SKM-1 (cell line): ENCODE results near the gene CLIP1.
"Not testable (repeated sequence)": the region's sequence is repeated elsewhere in the genome, so short reads cannot be mapped to it uniquely, and the experiment has no call there.

Experiments used
- DNase-seq: peaks from one replicate; lab custom pipeline; 2025; ENCODE audit not compliant: unreplicated experiment; lab: John Stamatoyannopoulos, UW

Gene CLIP1

DNA sequence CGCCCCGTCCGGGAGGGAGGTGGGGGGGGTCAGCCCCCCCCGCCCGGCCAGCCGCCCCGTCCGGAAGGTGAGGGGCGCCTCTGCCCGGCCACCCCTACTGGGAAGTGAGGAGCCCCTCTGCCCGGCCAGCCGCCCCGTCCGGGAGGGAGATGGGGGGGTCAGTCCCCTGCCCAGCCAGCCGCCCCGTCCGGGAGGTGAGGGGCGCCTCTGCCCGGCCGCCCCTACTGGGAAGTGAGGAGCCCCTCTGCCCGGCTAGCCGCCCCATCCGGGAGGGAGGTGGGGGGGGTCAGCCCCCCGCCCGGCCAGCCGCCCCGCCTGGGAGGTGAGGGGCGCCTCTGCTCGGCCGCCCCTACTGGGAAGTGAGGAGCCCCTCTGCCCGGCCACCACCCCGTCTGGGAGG, 64.9 kb downstream of the CLIP1 start:
- DNase-seq = not testable (repeated sequence)

DNA sequence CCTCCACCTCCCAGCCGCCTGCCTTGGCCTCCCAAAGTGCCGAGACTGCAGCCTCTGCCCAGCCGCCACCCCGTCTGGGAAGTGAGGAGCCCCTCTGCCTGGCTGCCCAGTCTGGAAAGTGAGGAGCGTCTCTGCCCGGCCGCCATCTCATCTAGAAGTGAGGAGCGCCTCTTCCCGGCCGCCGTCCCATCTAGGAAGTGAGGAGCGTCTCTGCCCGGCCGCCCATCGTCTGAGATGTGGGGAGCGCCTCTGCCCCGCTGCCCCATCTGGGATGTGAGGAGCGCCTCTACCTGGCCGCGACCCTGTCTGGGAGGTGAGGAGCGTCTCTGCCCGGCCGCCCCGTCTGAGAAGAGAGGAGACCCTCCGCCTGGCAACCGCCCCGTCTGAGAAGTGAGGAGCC, 65.5 kb downstream of the CLIP1 start:
- DNase-seq = not testable (repeated sequence)

GRCh38 chr12:122356192-122356635, 66.3 kb downstream of the CLIP1 start:
- DNase-seq = no peak

DNA sequence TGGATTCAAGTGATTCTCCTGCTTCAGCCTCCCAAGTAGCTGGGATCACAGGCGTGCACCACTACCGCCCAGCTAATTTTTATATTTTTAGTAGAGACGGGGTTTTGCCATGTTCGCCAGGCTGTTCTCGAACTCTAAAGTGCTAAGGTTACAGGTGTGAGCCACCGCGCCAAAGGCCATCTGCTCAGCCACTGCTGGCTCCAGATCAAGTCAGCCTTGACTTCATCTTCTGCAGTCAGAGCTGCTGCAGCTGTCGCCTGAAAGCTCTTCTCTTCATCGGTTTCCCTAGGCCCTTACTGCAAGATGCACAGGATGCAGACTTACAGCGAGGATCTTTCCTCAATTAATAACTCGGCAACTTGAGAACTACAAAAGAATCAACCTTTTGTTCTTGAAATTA, 66.8 kb downstream of the CLIP1 start:
- no peak for DNase-seq

DNA sequence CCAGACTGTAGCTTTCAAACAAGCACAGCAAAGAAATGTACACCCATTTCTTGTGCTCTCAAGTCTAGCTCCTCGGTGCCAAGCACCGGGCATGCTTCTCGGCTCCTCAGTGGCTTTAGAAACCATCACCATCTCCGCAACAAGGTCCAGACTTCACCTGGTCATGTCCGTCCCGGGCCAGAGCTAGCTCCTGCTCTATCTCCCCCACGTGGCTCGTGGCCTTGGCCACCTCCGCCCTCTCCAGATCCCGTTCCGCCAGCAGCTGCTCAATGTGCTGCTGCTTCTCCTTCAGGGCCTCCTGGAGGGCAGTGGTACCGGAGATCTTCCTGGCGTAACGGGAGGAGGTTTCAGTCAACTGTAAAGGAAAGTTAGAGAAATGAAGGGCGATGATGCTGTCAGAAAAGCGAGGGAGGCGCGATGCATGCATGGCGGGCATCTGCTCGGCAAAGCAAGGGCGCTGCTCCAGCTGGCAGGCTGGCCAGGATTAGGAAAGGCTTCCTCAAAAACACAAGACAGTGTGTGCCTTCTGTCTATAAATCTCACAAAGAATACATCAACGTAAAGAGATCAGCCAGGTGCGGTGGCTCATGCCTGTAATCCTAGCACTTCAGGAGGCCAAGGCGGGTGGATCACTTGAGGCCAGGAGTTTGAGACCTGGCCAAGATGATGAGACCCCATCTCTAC, 67.4 kb downstream of the CLIP1 start:
- DNase-seq = no peak

GRCh38 chr12:122352394-122352793, 70.1 kb downstream of the CLIP1 start:
- DNase-seq = no peak

DNA sequence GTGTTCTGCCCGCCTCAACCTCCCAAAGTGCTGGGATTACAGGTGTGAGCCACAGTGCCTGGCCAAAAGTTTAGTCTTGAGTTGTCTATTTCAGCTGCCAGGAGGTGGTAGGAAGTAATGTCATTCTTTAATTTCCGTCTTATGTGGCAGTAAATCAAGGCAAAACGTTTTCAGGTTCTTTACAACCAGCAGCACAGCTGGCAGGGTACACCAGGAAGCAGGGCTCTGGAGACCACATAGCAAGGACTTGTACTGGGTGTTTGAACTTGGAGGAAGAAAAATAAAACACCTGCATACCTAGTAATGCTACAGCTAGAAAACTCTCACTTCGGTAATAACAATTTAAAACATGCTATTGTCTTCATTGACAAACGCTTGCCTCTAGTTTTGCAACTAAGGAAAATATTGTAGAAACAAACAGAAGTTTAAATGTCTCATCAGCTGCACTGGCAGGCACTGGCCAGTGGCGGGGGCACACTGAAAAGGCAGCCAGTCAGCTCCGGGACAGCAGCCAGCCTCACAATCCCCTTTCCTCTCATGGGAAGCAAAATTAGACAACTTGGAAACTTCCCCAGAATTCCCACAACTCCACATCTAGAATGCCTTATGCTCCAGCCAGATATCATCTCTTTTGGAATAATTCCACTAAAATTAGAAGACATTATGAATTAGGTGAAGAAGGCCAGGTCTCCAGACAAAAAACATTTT, 72.2 kb downstream of the CLIP1 start:
- no peak for DNase-seq

- DNase-seq = no peak
These were observed 73.4 kb downstream of the CLIP1 start for GRCh38 chr12:122349078-122349477.

GRCh38 chr12:122348505-122348904, 74.0 kb downstream of the CLIP1 start:
- DNase-seq = no peak

GRCh38 chr12:122346054-122346453, 76.4 kb downstream of the CLIP1 start:
- no peak for DNase-seq

GRCh38 chr12:122345042-122345441, 77.4 kb downstream of the CLIP1 start:
- DNase-seq = no peak

- no peak for DNase-seq
These were observed 86.2 kb downstream of the CLIP1 start for GRCh38 chr12:122336015-122336946.

DNA sequence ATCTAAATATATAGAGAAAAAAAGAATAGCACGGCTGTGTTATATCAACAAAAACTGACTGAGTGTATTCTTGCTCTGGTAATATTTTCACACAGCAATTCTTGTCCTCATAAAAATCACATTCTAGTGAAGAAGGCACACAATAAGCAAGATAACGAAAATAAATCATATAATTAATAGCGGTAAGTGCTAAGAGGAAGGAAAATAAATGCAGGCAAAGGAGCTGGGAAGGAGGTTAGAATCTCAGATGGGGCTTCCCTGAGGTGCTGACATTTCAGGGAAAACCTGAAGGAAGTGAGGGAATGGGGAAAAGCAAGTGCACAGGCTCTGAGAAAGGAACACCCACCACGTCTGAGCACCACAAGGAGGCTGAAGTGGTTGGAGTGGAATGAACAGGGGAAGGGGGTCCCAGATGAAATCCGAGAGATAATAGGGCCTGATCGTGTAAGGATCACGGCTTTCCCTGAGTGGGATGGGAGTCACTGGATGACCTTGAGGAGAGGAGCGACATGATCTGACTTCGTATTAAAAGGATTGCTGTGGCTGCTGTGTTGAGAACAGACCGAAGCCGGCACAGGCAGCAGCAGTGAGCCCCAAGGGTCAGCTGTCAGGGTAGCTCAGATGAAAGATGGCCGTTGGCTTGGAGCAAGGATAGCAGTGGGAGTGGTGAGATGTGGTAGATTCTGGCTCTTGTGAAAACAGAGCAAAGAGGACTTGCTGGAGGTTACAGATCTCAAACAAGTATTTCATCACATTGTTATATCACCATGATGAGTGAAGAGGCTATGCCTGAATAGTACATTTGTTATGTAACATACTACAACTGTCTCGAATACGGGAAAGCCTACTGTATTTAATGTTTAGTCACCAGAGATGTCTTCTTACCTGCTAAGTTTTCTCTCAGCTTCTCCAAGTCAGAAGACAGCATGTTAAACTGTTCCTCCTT, 89.1 kb downstream of the CLIP1 start:
- no peak for DNase-seq

DNA sequence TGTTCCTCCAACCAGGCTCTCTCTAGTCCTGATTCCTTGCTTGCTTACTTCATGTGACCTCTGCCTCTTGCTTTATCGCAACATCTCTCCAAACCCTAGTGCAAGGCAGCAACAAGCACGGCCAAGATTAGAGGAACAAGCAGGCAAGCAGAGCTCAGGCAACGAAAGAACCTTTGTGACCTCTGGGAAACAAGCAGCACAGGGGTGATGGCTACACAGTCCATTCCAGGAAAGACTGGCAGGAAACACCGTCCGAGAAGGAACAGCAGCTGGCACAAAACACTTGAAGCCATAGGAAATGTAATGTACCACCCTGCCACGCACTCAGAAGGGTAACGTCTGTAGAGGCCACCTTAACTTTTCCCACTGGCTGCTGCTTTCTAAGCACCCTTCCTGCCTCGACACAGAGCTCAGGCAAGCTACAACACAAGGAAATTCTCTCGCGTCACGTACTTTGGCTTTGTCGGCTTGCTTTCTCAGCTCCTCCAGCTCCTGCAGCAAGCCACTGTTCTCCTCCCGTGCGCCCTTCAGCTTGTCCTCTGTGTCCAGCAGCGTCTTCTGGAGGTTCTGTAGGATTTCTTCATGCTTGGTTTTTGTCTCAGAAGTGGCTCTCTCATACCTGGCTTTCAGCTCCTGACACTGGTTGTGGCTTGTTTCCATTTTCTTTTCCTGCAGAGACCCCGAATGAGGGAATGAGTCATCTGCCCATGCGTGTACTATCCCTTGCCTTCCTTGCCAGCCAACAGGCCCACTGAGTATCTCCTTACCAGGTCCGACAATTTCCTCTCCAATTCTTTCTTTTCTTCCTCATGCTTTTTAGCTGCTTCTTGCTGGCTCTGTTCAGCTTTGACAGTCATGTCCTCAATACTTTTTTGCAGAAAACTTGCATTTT, 94.7 kb downstream of the CLIP1 start:
- DNase-seq = no peak

DNA sequence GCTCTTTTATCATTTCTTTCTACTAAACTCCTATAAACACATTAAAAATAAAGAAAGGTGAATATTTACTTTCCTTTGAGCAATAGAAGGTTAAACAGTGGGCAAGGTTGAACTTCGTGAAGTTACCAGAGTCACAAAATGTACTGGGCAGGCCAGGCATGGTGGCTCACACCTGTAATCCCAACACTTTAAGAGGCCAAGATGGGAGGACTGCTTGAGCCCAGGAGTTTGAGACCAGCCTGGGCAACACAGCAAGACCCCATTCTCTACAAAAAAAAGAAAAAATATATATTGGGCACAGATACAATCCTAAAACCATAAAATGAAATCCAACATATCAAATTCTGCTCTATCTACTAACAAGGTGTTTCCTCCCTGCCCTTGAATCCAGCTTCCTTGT, 95.5 kb downstream of the CLIP1 start:
- DNase-seq = no peak

DNA sequence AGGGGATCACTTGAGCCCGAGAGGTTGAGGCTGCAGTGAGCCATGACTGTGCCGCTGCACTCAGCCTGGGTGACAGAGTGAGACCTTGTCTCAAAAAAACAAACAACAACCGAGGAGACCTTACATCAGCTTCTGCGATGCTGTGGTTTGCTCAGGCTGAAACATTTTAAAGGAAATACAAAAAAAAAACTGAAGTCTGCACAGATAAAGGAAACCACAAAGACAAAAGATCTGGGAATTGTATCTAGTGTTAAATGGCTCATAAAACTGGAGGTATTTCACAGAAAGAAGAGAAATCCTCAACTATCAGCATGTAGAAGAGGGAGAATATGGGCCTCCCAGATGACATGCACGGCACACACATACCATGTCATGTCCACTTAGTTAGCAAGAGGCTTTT, 95.9 kb downstream of the CLIP1 start:
- no peak for DNase-seq

- no peak for DNase-seq
These were observed 99.0 kb downstream of the CLIP1 start for GRCh38 chr12:122323311-122324019.

- DNase-seq = no peak
These were observed 100.0 kb downstream of the CLIP1 start for GRCh38 chr12:122322501-122322900.
